ENCODE measurements around the gene NCEH1. TPM values are rescaled to one million over a fixed set of nuclear protein-coding genes. Genes with fewer than 3 reads are reported as not detected.

NCEH1 gene
- total and polyA plus RNA-seq, 8 donors, result 2.6 to 26.0 (median 6.3) TPM

DNA sequence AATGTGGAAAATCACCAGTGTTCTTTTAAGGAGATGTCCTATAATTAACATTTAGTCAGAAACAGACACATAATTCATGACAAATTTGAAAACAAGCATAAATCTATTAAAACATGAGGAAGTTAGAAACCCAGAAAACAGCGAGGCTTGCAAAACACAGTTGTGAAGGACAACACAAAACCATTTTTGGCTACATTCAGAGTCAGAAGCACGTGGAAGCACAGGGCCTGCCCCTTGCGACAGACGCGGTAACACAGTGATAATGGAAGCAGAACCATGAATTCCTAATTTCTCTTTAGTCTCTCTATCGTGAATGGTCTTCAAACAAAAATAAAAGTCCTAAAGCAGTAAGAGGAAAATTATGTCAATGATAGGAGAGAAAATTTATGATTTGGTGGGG is 12.2 kb downstream of the NCEH1 start:
- ATAC-seq, result peak in 2 of 4 donors; percentile 46 to 59
- Histone ChIP-seq H3K9me3 (no peaks in the 10 kb centered on the region), H3K4me1 (peaks cover 0 to 28% (median 11%) of the 10 kb centered on the region in 3 donors), H3K27me3 (no peaks in the 10 kb centered on the region), H3K27ac (peak overlapping the region in 3 of 4 donors; percentile 23 to 79 (median 76)), H3K36me3 (no peaks in the 10 kb centered on the region), H3K4me3 (no peak overlapping the region)
- FAIRE-seq, result no peak
- TF ChIP-seq, protein P1, sequence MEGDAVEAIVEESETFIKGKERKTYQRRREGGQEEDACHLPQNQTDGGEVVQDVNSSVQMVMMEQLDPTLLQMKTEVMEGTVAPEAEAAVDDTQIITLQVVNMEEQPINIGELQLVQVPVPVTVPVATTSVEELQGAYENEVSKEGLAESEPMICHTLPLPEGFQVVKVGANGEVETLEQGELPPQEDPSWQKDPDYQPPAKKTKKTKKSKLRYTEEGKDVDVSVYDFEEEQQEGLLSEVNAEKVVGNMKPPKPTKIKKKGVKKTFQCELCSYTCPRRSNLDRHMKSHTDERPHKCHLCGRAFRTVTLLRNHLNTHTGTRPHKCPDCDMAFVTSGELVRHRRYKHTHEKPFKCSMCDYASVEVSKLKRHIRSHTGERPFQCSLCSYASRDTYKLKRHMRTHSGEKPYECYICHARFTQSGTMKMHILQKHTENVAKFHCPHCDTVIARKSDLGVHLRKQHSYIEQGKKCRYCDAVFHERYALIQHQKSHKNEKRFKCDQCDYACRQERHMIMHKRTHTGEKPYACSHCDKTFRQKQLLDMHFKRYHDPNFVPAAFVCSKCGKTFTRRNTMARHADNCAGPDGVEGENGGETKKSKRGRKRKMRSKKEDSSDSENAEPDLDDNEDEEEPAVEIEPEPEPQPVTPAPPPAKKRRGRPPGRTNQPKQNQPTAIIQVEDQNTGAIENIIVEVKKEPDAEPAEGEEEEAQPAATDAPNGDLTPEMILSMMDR (IDR thresholded peaks at IDR 0.05), result no peak
- intact Hi-C loops (cut with DNase I), result no loop called here
- peak in 1 of 6 donors; percentile 28 for DNase-seq
- WGBS, 2 donors, result 60 to 61% methylated on average over 6 of the region's 6 CpGs

- ATAC-seq (no peak), FAIRE-seq (no peak), DNase-seq (no peak)
- intact Hi-C loops (cut with DNase I), result no loop called here
- Histone ChIP-seq H3K4me1 (peaks cover 0 to 28% (median 22%) of the 10 kb centered on the region in 3 donors), H3K27me3 (no peaks in the 10 kb centered on the region), H3K36me3 (no peaks in the 10 kb centered on the region), H3K9me3 (no peaks in the 10 kb centered on the region), H3K27ac (peak overlapping the region in 3 of 4 donors; percentile 34 to 79 (median 76)), H3K4me3 (no peak overlapping the region)
- TF ChIP-seq, protein P1 (IDR thresholded peaks at IDR 0.05), result no peak
- WGBS, 2 donors, result 96 to 97% methylated on average over 1 of the region's 1 CpG
These were observed 13.3 kb downstream of the NCEH1 start for GRCh38 chr3:172697558-172697957.

GRCh38 chr3:172696357-172696756 is 14.5 kb downstream of the NCEH1 start:
- DNase-seq, result no peak
- H3K27ac ChIP-seq, result peak overlapping the region in 2 of 4 donors; percentile 76 to 79
- H3K36me3 ChIP-seq, result no peaks in the 10 kb centered on the region
- ATAC-seq, result peak; percentile 38 to 74 (median 54)
- H3K4me1 ChIP-seq, result peaks cover 0 to 28% (median 22%) of the 10 kb centered on the region in 3 donors
- TF ChIP-seq, protein P1 (IDR thresholded peaks at IDR 0.05), result no peak
- H3K9me3 ChIP-seq, result no peaks in the 10 kb centered on the region
- 22 to 24% methylated on average over 5 of the region's 5 CpGs for WGBS, 2 donors
- no peaks in the 10 kb centered on the region for H3K27me3 ChIP-seq
- H3K4me3 ChIP-seq, result no peak overlapping the region
- intact Hi-C loops (cut with DNase I), result no loop called here
- FAIRE-seq, result no peak

- no peak for DNase-seq
- Histone ChIP-seq H3K27ac (peak overlapping the region in 2 of 4 donors; percentile 60 to 76), H3K27me3 (no peaks in the 10 kb centered on the region), H3K36me3 (no peaks in the 10 kb centered on the region), H3K4me1 (peaks cover 0 to 28% (median 22%) of the 10 kb centered on the region in 3 donors), H3K9me3 (no peaks in the 10 kb centered on the region), H3K4me3 (no peak overlapping the region)
- TF ChIP-seq, protein P1 (IDR thresholded peaks at IDR 0.05), result no peak
- no peak for ATAC-seq
- 88 to 89% methylated on average over 4 of the region's 4 CpGs for WGBS, 2 donors
- intact Hi-C loops (cut with DNase I), result no loop called here
- no peak for FAIRE-seq
These were observed 16.2 kb downstream of the NCEH1 start for GRCh38 chr3:172694573-172695246.

DNA sequence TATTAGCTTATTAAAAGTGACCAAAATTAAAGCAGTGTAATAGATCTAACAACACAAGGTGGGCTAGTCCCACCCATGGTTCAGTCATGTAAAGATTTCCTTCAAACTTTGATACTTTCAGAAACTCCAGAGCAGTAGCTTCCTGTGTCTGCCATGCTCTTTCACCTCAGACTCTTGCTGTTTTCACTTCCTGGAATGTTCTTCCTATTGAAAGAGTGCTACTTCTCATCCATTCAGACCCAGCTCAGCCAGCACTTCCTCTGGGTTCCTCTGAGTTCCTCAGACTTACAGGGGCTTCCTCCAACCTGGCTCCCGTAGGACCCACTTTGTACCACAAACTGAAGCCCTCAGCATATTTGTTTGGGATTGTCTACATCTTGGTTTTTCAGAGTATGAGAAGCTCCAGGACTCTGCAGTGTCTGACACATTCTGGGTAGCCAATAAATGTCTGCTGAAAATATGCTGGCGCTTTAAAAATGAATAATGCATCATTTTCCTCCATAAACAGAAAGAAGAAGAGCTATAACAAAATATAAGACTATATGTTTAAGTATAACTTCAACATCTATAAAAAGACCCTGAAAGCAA is 18.0 kb downstream of the NCEH1 start:
- intact Hi-C loops (cut with DNase I), result no loop called here
- no peaks in the 10 kb centered on the region for H3K9me3 ChIP-seq
- ATAC-seq, result no peak
- no peaks in the 10 kb centered on the region for H3K27me3 ChIP-seq
- TF ChIP-seq, protein P1 (IDR thresholded peaks at IDR 0.05), result no peak
- no peak overlapping the region for H3K4me3 ChIP-seq
- H3K4me1 ChIP-seq, result peaks cover 3 to 33% (median 22%) of the 10 kb centered on the region in 3 donors
- no peak for FAIRE-seq
- H3K36me3 ChIP-seq, result no peaks in the 10 kb centered on the region
- WGBS, 2 donors, result 65 to 90% methylated on average over 2 of the region's 2 CpGs
- DNase-seq, result no peak
- peak overlapping the region in 1 of 4 donors; percentile 22 for H3K27ac ChIP-seq
